Renal cortex interstitium (tissue), 3 donors: Measurements from ENCODE around the gene IL7R. TPM values are rescaled to one million over a fixed set of nuclear protein-coding genes. Genes with fewer than 3 reads are reported as not detected.

Source experiments
- polyA plus RNA-seq, 3 donors: library from polyadenylated mRNA; unstranded; fragments of 120-200 nt; gene quantifications; one replicate each; pipeline ENCODE4 v1.2.1, GENCODE V29; 2013; ENCODE audit not compliant: insufficient read length in 3 of 3

Gene IL7R
- polyA plus RNA-seq, 3 donors, result 0.50 to 1.2 (median 0.72) TPM

Other genes with a start within 250 kb of the IL7R start
- gene SPEF2, start 239.0 kb upstream of the IL7R start, polyA plus RNA-seq, result 10 to 100 TPM; 43.4 to 71.2 (median 55.2) TPM
- gene CAPSL, start 81.7 kb downstream of the IL7R start, polyA plus RNA-seq, result 1 to 10 TPM; 5.3 to 6.2 (median 6.2) TPM
- 100 to 1,000 TPM in 2 of 3 donors, 10 to 100 TPM in 1; 94.7 to 162 (median 125) TPM for gene UGT3A1, start 134.5 kb downstream of the IL7R start, polyA plus RNA-seq
- gene UGT3A2, start 210.0 kb downstream of the IL7R start, polyA plus RNA-seq, result 10 to 100 TPM; 11.3 to 19.4 (median 17.1) TPM